HG03103 (cell line): ENCODE results near the gene CCDC88C.
A peak's percentile ranks its signal among the peaks of the same experiment; 100 is the strongest.
"Not testable (repeated sequence)": the region's sequence is repeated elsewhere in the genome, so short reads cannot be mapped to it uniquely, and the experiment has no call there.

Experiments used
- ATAC-seq: cut with Tn5 transposase; IDR thresholded peaks from one replicate; pipeline ENCODE4 v1.9.1; 2021; ENCODE audit warnings: low read depth; ENCODE audit not compliant: unreplicated experiment

Gene CCDC88C

DNA sequence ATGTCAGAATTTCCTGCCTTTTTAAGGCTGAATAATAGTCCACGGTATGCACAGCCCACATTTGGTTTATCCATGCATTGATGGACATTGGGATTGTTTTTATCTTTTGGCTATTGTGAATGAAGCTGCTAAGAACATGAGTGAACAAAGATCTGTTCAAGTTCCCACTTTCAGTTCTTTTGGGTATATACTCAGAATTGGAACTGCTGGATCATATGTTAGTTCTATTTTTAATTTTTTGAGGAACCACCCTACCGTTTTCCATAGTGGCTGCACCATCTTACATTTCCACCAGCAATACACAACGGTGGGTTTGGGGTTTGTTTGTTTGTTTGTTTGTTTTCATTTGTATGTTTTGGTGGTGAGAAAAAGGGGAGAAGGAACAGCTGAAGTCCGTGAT, 179.5 kb downstream of the CCDC88C start:
- no peak for ATAC-seq

- ATAC-seq: no peak
Observed at GRCh38 chr14:91237219-91237618, 180.4 kb downstream of the CCDC88C start.

- no peak for ATAC-seq
Observed at GRCh38 chr14:91235841-91236240, 181.8 kb downstream of the CCDC88C start.

- ATAC-seq: no peak
Observed at GRCh38 chr14:91234791-91235114, 182.9 kb downstream of the CCDC88C start.

DNA sequence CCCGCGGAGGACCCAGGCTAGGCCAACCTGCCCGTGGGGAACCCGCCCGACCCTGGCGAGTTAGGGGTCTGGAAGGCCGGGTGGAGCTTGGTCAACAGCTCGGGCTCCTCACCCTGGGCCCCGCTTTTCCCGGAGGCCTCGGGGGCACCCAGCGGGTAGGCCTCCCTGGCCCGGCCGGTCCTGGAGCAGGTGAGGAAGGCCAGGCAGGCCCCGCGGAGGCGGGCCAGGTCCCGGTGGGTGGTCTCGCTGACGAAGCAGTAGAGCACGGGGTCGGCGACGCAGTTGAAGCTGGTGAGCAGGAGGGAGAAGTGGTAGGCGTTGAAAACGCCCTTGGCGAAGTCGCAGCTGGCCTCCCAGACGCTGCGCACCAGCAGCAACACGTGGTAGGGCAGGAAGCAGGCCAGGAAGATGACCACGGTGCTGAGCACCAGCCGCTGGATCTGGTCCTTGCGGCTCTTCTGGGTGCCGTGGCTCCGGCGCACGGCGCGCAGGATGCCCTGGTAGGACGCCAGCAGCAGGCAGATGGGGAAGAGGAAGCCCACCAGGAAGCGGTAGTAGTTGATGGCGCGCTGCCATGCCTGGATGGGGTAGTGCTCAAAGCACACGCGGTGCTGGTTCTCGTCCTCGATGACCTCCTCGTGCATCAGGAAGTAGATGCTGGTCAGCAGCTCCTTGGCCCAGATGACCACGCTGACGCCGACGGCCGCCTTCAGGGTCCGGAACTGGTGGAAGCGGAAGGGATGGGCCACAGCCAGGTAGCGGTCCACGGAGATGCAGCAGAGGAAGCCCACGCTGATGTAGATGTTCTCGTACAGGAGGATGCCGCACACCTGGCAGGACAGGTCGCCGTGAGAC, 183.5 kb downstream of the CCDC88C start:
- ATAC-seq: no peak

GRCh38 chr14:91232603-91233002, 185.0 kb downstream of the CCDC88C start:
- no peak for ATAC-seq

- ATAC-seq: no peak
Observed at GRCh38 chr14:91232052-91232451, 185.6 kb downstream of the CCDC88C start.

DNA sequence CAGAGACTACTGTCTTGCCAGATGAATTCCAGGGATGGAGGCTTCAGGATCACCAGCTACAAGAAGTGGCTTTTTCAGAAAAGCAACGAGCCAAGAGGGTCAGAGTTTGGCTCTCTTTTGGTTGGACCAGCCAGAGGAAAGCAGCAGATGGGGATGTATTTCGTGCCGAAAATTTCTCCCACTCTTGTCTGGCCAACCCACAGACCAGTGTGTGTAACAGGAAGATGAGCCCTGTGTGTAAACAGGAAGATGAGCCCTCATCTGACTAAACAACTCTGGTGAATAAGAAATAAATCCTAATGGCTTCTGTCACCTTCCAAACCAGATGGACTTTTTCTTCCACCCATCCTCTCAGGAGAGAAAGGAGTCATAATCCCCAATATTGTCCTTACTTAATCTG, 186.2 kb downstream of the CCDC88C start:
- no peak for ATAC-seq

DNA sequence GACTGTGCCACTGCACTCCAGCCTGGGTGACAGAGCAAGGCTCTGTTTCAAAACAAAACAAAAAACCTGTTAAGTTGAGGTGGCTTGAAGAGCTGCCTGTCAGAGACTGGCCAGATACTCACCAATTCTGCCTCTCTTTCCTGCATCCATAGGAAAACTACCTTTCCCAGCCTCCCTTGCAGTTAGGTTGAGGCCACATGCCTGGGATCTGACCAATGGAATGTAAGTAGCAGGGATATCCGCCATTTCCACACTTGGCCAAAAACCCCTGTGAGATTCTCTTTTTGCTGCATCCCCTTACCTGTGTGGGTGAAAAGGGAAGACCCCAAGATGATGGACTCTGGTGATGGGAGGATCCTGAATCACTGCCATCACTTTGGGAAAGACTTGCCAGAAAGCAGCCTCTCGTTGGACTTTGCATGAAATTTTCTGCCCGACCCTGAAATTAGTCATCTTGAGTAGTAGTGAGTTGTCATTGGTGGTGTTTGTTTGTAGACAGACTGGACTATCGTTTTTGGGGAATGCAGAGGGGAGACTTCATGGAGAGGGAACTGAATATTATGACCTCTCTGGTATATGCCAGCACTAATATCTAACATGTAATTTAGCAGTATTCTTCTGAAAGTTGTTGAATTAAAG, 187.1 kb downstream of the CCDC88C start:
- ATAC-seq: no peak

- ATAC-seq: peak; percentile 63
Observed at GRCh38 chr14:91229743-91230200, 187.8 kb downstream of the CCDC88C start.

DNA sequence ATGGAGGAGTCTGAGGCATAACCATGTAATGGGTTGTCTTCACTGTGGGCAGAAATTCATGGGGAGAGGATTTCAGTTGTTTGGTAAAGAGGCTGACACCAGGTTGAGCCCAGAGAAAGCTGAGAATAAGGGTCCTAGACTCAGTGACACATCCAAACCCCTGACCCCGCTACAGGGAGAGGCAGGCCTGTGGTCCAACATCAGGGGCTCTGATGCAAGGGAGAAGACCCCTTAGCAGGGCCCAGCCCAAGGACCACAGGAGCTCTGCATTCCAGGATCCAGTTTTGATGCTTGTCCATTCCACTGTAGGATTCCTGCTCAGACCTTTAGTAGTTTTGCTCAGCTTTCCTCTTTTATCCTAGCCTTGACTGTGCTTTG, 188.6 kb downstream of the CCDC88C start:
- no peak for ATAC-seq

- peak; percentile 74 for ATAC-seq
Observed at GRCh38 chr14:91228112-91229004, 189.3 kb downstream of the CCDC88C start.

GRCh38 chr14:91227183-91227628, 190.4 kb downstream of the CCDC88C start:
- no peak for ATAC-seq

DNA sequence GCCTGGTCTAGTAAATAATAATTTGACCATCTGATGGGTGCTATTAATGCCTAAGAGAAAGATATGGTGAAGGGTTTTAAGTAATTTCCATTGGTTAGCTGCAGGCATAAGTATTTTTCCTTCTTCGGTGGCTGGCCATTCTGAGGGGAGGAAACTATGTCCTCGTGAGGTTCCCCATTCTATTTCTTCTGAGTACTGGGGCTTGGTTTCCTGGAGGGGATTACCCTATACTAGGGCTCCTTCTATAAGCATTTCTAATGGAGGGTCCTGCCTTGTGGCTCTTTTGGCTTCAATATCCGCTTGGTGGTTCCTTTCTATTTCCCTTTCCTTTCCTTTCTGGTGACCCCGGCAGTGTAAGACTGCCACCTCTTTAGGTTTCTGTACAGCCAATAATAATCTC, 191.3 kb downstream of the CCDC88C start:
- not testable (repeated sequence) for ATAC-seq

- ATAC-seq: no peak
Observed at GRCh38 chr14:91225025-91225424, 192.6 kb downstream of the CCDC88C start.

- ATAC-seq: no peak
Observed at GRCh38 chr14:91223028-91223783, 194.4 kb downstream of the CCDC88C start.
